GM18519 (cell line): ENCODE measurements around the gene CEP83.

ENCODE experiments used
- ATAC-seq: cut with Tn5 transposase; IDR thresholded peaks from one replicate; pipeline ENCODE4 v1.9.1; 2021; ENCODE audit warnings: mild to moderate bottlenecking, moderate library complexity; ENCODE audit not compliant: unreplicated experiment, low FRiP score

The CEP83 gene

DNA sequence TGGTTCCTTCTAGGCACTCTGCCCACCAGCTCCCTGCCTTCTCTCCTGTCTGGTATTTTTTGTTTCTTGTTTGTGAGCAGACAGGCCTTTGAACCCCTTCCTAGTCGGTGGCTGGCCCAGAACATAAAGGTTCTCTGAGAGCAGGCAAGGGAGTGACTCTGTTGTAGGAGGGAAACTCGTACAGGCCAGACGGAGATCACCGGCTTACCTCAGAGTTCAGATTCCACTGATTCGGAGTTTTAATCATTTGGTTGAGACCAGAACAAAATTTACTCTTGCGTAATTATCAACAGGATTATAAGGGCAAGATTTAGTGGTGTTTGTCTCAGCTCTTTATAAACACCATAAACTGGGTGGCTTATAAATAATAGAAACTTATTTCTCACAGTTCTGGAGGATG is 182.9 kb downstream of the CEP83 start:
- ATAC-seq: no peak

DNA sequence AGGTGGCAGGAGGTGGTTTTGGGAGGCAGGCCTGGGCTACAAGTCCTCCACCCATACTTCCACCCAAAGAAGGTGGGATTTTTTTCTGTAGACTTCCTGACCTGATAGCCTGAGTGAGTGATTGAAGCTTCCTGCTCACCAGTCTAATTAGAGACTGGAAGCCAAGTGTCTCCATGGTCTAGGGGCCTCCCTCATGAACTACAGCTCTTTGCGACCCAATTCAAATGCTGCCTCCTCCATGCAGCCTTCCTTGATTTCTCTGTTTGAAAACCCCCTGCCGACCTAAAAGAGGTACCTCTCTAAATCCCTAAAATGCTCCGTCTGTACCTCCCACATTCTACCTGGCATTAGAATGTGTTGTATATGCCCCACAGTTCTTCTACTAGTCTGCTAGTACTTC is 186.4 kb downstream of the CEP83 start:
- no peak for ATAC-seq

DNA sequence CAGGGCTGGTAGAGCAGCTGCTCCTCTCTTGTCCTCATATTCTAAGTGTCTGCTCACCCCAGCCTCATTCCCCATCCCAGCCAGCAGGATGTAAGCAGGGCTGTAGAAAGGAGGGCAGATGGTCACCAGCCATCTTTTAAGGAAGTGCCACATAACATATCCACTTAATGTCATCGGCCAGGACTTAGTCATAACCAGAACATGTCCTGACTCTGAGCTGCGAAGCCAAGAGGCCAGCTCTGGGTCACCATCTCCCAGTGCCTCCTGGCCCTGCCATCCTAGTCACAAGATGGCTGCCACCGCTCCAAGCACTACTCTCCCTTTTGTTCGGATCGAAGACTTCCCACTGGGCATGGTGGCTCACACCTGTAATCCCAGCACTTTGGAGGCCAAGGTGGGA is 187.4 kb downstream of the CEP83 start:
- no peak for ATAC-seq

DNA sequence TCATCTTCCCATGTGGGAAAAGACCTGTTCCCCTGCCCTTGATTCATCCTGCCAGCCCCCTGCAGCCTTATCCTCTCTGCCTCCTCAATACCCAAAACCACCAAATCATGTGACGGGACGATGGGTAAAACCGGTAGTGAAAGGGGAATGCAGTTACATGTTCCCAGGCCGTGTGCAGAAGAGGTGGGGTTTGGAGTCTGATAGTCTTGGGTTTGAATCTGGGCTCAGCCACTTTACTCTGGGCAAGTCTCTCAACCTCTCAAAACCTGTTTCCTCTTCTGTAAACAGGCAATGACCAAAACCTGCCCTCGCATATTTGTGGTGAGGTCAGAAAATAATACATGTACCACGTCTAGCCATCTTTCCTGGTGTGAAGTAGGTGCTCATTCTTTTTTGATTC is 188.3 kb downstream of the CEP83 start:
- ATAC-seq: no peak

DNA sequence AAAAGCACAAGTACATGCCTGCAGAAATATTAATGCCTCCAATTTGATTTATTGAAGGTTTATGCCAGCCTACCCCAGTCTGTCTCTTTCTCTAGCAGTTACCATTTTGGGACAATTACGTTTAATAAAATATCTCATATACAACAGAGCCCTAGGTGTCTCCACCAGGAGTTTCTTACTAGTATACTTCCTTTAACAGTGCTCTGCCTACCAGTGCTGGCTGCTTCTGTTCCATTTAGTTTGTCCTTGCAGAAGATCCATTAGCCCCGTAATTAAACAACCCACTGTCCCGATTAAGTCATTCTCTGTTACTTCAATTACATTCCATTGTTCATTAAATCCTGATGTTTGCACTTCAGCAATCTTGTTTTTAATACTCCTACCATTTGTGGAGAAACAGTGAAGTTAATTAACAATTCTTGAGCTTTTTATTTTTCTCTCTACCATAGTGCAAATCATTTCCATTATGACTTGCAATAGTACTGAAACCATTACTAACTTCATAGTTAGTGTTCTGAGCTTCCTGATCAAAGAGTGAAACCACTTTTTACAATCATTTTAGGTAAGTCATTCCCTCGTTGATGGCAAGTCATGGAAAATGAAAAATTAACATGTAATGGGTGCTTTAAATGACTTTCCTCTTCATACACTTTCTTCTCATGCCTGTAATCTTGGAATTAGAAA is 190.2 kb downstream of the CEP83 start:
- peak; percentile 55 for ATAC-seq

DNA sequence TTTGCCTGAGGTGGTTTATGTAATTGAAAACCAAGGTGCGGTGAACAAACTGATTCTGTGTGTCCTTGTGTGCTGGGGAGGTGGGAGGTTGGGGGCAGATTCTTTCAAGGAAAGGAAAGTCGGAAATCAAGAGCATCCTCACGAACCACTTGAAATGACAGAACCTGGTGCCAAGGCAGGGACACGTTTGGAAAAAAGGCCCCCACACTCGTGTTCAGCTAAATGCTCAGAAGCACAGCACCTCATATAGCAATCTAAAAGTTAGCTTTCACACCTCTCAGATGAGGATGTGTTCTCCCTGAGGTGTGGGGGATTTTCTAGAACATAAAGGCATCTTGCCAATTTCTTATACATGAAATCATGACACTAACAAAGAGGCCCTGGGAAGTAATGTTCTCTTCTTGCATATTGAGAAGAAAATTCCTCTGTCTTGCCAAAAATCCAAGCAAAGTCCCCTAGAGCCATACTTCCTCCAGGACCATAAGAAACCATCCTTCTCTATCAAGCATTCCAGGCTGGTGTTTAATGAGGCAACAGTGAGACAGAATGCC is 191.7 kb downstream of the CEP83 start:
- no peak for ATAC-seq

DNA sequence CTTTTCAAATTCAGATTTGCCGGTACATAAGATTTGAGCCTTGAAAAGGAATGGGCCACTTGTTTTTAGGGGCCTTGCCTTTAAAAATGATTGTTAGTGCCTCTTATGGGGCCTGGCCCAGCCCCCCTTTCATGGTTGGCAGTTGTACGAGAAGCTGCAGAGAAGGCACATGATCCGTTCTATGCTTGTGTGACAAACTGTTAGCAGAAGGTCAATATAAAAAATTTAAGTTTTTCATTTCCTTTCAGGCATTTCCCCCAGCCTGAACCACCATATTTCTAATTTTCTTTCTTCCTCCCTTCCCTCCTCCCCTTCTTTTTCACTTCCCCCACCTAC is 192.2 kb downstream of the CEP83 start:
- ATAC-seq: no peak

DNA sequence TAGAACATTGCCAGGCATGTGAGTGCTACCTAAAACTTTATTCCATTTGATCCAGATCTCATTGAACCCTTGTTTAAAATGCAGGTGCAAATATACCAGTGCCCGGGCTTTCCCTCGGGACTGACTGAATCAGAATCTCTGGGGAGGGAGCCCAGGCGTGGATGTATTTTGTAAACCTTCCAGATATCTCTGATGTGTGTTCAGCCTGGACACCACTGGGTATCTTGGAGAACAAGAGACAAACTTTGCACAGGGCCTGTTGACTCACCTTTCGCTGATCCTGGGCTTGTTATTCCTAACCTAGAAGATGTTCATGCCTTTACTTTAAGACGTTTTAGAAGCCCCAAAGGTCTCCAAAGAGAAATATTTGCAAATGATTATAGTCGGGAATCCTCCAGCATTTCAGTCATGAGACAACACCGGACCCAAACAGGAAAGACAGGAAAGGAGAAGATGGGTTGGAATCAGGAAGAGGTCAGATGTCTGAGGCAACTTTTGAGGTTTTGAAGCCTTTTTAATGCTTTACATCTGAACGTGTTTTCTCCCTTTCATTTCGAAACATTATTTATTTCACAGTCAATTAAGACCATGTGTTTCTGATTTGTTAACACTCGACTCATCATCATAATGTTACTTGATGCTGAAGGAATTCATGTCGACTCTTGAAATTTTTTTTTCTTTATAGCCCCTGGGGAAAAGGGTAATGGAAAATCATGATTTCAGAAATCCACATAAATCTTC is 192.7 kb downstream of the CEP83 start:
- no peak for ATAC-seq

DNA sequence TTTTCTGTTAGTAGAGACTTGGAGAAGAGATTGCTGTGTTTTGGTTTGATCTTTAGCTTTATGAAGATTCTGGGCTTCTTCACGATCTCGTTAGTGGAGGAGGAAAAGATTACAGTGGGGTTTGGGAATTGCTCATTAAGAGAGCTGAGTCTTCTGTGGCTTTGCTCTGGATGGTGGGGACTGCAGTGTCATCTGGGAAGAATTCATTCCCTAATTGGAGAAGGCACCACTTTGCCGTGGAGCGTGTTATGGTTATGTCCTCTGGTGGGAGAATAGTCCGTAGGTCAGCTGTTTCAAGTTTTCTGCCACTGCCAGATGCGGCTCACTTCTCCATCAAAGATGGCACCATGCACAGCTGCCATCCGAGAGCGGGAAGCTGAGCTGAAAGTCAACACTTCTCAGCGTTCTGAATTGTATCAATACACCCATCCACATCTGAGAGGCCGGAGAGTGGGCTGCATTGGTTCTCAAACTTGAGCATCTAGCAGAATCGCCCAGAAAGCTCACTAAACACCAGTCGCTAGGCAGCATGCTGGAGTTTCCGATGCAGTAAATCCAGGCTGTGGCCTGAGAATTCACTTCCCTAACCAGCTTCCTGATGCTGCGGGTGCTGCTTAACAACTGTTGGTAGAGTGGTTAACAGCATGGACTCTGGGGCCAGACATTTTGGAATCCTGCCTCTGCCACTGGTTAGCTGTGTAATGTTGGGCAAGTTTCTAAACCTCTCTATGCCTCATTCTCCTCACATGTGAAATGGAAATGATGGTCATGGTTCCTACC is 193.5 kb downstream of the CEP83 start:
- no peak for ATAC-seq

DNA sequence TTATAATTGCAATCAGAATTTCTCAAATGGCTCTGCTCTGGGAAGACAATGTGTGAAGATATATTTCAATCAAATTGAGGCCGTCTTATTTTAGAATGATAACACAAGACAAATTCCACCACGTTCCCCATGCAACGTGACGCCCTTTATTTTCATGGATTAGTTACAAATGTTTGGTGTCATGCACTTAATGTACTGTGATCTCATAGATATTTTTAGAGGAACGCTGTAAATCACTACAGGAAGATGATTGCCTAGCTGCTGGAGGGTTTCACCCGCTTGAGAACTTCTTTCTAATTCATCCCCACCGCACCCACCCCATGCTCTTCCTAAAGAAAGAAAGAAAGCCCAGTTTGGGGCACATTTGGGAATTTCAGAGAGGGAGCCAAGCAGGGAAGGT is 194.1 kb downstream of the CEP83 start:
- no peak for ATAC-seq

DNA sequence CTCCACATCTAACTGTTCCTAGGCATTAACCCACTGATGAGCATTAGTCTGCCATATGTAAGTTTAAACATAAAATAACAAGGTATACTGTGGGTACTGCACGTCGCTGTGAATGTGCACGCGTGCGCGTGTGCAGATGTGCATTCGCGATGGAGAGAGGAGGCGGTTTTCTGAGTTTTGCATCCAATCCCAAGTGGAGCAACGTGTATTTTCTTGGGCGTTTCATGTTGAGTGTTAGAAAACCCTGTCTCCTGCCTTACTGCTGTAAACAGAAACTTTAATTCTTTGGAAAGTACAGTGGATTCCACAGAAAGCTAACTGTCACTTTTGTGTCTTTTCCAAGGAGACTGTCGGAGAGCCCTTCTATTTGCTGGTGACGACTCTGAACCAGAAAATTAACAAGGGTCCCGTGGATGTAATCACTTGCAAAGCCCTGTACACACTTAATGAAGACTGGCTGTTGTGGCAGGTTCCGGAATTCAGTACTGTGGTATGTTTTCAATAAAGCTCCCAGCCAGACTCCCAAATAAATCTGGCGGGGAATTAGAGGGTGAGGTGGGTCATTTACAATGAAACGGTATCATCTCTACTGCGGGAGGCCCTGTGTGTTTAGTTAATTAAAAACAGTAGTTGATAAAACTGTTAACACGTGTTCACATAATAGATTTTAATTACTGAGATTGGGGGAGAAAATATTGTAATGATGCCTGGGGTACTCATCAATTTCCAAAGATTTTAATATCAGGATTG is 194.8 kb downstream of the CEP83 start:
- no peak for ATAC-seq

DNA sequence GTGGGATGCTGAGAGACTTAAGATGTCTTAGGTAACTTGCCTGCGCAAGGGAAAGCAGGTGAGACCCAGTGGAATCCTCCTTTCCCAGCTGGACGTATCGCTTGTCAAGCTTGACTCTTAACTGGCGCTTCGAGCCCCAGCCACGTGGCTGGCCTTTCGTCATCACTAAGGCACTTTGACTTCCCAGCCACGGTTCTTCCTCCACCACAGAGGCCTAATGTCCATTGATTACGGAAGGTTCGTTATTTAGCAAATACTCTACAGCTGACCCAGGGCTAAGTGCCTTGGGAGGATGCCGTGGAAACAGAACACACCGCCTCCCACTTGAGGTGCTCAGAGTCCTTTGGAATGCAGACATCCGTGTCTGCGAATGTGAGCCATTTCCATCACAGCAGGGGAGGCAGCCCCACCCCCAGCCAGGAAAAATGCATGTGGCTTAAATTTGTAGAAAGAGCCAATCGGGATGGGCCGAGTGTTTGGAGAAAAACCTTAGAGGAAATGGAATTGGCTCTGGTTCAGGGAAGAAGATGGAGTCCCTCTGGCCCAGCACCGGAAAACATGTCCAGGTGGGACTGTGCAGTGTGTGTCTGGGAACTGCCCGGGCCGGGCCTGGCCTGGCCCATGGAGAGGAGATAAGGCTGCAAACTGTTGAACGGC is 195.6 kb downstream of the CEP83 start:
- no peak for ATAC-seq

DNA sequence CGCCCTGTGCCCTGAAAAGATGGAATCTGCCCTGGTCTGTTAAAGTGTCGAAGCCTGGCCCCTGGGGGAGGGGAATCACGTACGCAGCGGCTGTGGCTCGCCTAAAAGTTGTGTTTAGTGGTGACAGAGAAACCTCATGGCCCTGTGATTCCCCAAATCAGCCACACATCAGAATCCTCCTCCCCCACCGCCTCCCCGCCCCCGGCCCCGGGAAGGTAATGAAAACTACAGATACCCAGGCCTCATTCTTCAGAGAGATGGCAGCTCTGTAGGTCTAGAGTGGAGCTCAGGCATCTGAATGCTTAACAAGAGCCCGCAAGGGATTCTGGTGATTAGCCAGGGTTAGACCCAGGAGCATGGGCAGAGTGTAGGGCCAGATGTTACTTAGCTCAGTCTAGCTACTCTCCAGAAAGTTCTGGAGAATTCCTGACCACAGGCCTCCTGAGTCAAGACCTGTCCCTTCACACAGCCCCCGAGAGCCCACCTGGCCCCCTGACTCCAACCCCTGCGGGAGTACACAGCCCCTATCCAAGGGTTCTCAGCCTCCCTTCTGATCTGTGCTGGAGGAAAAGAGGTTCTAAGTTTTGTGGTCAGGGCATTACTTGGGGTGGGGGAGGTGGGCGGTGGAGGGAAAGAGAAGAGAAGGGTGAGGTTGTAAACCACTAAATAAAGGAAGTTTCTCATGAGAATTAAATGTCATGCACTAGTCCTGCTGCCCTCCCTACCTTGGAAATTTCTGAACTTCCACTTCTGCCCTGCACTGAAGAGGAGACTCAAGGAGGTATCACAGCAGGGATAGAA is 196.5 kb downstream of the CEP83 start:
- ATAC-seq: no peak

DNA sequence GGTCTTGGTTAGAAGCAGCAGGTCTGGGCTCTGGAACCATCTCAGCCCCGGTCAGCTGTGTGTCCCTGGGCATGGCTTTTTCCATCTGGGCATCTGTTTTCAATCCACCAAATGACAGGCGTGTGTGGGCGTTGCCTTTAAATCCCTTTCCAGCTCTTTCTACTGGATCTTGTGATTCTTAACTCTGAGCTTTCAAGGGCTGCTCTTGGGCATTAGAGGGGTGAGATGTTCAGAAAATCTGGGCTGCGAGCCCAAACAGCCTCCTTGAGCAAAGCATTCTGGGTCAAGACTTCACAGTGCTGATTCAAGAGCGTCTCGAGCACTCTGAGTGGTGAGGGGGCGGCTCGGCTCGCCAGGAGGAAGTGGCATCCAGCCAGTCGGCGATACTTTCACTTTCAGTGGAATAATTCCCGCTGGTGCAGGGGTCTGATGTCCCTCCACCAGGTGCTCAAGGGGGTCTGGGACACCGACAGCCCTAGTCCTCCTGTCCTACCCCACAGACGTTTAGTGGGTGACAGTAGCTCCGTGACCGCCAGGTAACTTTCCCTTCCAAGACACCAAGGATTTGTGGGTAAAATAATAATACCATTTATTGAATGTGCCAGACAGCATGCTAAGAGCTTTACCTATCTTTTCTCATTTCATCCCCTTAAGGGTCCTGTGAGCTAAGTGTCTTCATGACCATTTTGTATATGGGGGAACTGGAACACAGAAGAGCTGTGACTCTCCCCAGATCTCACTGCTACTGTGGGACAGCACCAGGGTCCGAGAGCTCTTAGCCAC is 197.2 kb downstream of the CEP83 start:
- no peak for ATAC-seq

DNA sequence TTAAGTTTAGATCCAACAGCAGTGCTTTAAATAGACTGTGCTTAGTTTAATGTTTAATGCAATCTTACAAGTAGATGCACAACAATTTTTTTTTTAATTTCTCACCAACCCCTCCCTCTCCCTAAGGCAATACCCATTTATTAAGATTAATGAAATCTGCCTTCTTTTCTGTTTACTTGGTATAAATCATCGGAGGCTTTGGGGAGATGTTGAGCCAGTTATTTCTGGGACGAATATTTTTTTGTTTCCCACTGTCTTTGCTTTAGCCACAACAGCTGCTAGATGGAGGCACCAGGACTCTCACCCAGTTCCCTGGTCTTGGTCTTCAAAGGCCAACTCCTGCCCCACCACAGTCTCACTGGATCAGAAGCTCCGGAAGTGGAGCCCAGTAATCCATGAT is 197.9 kb downstream of the CEP83 start:
- no peak for ATAC-seq

DNA sequence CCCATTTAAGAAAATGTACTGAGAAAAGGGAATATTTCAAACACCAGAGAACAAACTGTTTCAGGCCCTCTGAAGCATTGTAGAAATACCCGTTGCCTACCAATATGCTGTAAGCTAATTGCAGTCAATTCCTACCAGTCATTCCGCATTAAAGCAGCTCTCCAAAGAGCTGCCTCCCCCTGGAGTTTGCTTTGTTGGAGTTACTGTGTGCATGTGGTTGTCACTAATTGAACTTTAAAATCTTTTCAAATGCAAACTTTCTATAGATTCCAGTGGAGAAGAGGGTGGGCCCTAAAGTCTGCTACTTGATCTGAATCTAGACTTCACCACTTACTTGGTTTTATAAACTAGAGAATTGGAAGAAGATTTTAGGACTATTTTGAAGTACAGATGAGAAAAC is 198.5 kb downstream of the CEP83 start:
- ATAC-seq: no peak

DNA sequence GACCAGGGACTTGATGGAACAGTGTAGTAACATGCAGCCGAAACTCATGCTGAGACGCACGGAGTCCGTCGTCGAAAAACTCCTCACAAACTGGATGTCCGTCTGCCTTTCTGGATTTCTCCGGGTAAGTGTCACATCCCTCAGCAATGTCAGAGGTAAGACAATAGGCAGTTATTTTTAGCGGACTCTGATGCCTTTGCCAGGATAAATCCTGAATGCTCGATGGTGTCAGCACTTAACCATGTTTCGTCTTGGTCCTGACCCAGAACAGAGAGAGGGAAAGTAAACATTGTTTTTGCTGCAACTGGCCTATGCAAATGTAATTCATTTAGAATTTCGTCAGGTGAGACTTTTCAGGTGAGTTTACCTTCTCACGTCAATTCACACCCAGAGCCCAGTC is 198.9 kb downstream of the CEP83 start:
- ATAC-seq: no peak

DNA sequence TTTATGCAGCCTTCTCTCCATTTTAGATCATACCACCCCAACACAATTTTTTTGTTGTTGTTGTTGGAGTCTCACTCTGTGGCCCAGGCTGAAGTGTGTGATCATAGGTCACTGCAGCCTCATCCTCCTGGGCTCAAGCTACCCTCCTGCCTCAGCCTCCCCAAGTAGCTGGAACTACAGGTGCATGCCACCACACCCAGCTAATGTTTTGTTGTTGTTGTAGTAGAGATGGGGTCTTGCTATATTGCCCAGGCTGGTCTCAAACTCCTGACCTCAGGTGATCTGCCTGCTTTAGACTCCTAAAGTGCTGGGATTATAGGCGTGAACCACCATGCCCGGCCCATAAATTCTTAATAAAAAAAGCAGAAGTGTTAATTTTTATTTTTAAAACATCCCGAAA is 199.7 kb downstream of the CEP83 start:
- no peak for ATAC-seq

DNA sequence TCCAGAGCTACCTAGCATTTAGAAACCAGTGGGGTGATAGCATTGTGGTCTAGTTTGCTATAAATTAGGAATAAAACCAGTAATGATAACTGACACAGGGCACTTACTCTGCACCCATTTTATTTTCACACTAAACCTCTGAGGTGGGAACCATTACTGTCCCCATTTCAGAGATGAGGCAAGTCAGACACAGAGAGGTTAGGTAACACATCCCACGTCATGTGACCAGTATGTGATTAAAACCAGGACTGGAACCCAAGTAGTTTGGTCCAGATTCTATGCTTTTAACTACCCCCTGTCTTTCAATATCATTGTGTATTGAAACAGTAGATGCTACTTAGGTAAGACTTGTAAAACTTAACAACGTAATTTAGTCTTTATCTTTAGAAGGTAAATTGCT is 201.1 kb downstream of the CEP83 start:
- peak; percentile 41 for ATAC-seq
